HK-2 (cell line): ENCODE measurements around the gene PXDN.
A peak's percentile ranks its signal among the peaks of the same experiment; 100 is the strongest.
"Not testable (repeated sequence)": the region's sequence is repeated elsewhere in the genome, so short reads cannot be mapped to it uniquely, and the experiment has no call there.

Experiments
- DNase-seq: peaks from one replicate; pipeline ENCODE4 v3.0.0-alpha.2; 2018; ENCODE audit not compliant: unreplicated experiment

PXDN gene

DNA sequence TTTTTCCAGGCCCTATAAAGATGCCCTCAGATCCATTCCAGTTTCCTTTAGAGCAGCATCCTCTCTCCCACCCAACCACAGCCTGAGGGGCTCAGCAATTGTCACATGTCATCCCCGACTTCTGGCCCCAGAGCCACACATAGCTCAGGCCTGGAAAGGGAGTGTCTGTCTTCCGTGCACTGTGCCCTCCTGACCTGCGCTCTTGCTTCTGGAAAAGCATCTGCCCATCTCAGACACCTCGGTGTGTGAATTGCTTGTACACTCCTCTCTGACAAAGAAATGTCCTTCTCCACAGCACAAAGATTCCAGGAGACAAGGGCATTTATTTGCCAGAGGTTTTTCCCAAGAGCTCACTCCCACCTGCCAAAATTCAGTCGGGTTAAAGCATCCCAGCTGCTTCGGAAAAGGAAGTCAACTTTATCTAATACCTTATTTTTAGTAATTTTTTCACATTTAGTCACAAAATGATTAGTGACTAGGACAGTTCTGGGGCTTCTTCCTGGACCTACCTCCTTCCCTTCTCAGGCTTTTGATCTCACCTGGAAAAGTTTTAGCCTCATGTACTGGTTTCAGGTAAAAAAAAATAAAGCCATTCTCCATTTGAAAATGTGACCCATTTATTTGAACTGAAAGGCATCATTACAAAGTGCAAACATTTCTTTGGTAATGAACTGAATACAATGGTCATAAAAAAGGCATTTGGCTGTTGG is 112.9 kb downstream of the PXDN start:
- DNase-seq: no peak

DNA sequence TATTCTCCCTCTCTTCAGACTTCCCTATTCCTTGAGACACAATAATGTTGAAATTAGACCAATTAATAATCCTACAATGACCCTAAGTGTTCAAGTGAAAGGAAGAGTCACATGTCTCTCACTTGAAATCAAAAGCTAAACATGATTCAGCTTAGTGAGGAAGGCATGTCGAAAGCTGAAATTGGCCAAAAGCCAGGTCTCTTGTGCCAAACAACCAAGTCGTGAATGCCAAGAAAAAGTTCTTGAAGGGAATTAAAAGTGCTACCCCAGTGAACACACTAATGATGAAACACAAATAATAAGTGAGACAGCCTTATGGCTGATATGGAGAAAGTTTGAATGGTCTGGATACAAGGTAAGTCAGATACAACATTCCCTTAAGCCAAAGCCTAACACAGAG is 115.4 kb downstream of the PXDN start:
- no peak for DNase-seq

DNA sequence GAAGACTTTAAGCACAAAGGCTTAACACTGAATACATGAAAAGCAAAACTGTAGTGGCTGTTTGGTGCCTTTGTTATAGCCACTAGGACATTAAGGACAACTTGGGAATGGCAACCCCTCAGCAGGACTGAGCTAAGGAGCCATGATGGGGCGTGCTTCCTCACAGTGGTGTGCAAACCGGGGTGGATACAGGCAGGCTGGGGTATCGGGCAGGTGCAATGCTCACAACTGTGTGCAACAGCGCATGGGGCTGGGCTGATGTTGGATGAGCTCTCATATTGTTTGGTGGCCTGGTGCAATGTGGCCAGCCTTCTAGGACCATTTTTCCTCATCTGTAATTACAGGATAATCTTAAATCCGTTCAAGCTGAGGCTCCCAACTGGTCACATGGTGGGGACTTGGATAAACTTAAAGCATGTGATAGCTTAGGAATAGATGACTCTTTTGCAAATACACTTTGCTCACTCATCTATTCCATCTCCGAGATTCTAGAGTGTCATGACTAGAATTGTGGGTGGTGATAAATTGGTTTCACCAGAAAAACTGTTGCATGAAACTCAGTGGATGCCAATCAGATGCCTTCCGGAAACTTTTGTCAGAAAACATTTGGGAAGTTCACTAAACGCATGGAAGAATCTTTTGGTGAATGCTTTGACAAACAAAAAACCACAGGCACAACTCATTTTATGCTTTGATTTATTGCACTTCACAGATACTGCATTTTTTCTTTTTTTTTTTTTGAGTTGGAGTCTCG is 116.5 kb downstream of the PXDN start:
- DNase-seq: no peak

DNA sequence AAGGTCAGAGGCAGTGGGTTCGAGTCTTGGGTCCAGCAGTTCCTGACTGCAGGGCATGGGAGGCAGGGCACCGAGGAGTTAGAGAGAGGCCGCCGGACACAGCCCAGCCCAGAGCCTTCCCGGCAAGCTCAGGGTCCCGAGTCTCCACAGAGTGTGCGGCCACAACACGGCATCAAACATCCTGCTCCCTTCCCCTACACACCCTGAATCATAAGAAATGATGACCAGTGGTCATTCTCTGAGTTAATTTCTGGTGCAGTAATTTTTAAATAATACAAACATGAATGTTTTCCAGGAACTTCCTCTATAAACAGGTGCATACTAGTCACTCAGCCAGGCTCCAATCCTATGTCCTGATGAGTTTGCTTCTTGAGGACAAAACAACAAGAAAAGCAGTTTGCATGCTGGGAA is 118.0 kb downstream of the PXDN start:
- no peak for DNase-seq

DNA sequence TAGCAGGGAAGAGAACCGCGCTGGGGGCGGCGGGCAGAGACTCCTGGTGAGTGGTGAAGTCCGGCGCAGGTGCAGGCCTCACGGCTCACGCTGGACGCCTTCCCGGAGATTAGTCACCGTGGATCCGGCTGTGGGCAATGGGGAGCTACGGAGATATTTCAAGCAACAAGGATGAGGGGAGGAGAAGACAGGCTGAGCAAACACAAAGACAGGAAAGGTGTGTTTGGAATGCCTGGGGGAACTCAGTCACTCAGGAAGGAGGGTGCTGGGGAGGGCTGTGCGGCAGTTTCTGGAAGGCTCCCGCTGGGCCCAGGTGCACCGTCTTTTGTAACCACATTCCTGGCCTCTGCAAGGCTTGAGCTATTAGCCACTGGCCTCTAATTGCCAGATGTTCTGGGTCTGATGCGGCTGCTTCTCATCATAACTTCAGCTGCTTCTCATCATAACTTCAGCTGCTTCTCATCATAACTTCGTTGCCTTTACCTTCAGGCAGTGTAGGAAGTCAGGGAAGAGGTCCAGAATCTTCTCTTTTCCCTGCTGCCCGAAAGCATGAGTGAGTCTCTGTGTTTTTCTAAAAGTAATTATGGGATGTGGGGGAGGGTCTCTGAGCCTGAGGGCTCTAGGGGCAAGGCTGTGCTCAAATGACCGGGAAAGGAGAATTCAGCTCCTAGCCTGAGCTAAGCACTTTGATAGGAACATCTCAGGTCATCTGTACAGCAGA is 118.9 kb downstream of the PXDN start:
- DNase-seq: peak; percentile 26

DNA sequence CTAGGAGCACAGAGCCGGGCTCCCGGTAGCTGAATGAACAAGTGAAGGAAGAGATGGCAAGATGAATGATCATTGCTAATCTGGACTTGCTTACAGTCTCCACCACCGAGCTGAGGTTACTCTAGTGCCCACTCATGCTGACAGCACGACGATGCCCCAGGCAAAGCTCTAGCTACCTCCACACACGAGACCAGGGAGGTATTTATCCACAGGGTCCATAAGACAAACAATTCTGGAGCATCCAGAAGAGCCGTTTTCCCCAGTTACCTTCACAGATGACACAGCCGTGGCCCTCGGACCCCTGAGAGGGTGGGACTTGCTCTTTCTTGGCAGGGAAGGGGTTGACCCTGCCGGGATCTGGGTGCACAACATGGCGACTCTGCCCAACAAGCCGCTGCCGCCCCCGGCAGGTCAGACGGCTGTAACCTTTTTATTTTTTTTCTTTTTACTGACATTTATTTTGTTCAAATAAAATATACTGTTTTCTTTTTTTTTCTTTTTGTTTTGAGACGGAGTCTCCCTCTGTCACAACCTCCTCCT is 120.3 kb downstream of the PXDN start:
- DNase-seq: no peak

DNA sequence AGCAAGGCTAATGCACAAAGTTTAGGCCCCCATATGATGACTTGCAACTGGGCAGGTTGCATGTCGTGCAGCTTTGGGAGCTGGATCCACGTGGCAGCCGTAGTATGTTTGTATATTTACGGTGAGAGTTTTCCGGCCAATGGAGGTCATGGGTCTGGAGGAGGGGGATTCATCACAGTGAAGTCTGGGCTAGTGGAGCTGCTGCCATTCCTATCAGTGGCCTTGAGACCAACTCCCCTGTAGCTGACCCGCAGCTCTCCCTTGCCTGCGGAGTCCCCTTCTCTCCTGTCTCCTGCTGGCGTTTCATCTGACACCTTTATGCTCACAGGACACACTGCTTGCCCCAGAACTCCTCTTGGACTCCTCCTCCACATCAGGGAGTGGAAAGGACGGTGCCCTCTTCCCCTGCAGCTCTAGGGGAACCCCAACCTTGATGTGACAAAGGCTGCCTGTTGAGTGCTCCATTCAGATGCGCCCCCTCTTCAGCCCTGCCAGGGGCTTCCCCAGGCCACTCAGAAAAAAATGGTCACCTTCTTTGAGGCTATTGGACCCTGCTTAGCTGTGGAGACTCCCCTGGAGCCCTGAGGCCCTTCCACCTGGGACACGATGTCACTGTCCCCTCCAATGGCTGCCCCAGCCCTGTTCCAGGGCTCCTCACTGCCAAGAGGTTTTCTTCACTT is 121.7 kb downstream of the PXDN start:
- DNase-seq: no peak

DNA sequence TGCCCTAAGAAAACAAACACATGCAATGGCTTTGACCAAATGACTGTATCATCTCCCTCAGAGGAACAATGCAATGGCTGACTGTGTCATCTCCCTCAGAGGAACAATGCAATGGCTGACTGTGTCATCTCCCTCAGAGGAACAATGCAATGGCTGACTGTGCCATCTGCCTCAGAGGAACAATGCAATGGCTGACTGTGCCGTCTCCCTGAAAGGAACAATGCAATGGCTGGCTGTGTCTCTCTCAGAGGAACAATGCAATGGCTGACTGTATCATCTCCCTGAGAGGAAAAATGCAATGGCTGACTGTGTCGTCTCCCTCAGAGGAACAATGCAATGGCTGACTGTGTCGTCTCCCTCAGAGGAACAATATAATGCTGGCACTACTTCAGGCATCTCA is 122.3 kb downstream of the PXDN start:
- not testable (repeated sequence) for DNase-seq

DNA sequence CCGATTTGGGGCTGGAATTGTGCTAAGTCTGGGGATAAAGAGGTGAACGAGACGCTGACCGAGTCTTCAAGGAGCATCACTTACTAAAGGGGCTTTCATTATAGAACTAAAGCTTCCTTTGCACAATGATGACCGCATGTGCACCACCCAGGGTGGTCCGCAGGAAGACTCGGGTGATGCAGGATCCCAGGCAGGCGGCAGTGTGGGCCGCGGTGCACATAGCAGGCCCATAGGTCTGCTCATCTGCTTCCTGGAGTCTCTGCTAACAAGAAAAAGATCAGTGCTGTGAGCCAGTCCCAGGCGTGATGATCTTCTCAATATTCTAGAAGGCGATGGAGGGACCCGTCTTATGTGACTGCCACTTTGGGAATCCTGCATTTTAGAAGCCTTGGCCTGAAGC is 122.8 kb downstream of the PXDN start:
- no peak for DNase-seq

DNA sequence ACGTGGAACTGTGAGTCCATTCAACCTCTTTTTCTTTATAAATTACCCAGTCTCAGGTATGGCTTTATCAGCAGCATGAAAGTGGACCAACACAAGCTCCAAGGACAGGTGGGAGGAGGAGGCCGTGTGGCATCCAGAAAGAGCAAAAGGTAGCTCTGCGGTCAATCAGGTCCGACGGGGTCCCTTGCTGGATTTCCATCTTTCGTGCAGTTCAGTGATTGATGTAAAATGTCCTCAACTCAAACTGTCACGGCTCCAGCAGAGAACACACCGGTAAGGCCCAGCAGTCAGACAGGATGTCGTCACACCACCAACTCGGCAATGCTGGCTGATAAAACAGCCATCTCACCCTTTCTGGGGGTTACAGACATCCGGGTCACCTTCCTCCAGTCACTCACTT is 123.3 kb downstream of the PXDN start:
- DNase-seq: no peak

DNA sequence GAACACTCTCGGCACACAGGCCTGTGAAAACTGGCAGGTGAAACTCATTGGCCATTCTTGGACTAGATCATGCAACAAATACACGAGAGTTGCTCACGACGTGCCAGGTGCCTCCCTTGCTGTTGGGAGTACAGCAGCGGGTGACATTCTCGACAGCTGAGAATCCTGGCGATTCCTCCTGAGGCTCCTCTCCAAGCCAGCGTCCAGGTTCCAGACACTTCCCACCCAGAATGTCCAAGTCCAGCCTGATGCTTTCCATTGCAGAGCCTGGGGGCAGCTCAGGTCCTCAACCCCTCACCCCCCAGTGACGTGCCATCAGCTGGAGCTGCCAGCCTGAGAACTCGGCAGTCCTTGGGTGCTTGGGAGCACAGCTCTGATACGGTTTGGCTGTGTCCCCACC is 124.2 kb downstream of the PXDN start:
- DNase-seq: no peak

DNA sequence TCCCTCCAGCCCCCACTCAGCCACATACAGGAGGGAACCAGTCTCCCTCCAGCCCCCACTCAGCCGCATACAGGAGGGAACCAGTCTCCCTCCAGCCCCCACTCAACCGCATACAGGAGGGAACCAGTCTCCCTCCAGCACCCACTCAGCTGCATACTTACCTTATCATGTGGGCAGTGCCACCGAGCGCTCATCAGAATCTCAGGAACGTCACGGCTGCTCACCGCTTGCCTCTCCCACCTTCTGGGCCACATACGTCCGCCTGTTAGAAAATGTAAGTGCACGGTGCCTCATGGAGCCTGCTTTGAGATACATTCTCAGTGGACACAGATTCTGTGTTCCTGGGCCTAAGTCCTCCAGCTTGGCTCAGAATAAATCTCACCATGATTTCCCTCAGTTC is 124.8 kb downstream of the PXDN start:
- DNase-seq: no peak

DNA sequence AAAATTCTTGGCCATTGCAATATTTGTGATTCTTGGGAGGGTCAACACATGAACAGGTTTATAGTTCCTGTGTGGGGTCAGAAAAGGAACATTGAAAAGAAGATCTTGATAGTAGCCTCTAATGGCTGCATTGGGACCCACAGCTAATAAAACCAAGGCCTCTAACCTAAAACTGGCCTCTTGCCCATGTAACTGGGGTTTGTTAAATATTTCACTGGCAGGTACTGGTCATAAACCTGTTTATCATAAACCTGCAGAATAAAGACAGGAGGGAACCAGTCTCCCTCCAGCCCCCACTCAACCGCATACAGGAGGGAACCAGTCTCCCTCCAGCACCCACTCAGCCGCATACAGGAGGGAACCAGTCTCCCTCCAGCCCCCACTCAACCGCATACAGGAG is 125.3 kb downstream of the PXDN start:
- no peak for DNase-seq

DNA sequence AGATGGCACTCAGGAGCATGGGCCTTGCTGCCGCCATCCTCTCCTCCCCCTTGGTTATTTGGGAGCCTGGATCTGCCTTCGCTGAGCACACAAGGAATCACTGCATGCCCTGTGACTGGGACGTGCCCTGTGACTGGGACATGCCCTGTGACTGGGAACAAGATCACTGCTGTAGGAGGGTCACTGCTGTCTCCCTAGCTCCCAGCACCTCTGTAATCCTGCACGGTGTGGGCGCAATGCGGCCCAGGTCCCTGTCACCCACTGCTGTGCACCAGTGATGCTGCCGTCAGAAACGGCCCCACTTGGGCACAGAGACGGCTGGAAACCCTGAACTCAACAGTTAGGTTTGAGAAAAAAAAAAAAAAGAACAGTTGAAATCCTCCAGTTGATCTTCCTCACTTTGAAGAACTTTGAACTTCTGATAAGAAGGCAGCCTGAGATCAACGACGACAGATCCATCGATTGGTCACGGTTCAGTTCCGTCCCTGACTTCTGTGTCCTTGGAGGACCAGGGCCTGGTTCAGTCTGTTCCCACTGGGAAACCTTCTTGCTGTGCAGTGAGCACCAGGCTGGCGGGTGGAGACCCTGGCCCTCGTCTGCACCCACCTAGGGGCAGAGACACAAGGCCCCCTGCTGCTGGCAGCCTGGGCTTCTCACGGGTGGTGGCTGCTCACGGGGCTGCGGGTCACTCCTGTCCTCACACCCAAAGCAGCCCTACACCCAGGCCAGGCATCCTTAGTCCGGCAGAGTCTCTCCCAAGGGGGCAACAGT is 125.9 kb downstream of the PXDN start:
- DNase-seq: no peak

DNA sequence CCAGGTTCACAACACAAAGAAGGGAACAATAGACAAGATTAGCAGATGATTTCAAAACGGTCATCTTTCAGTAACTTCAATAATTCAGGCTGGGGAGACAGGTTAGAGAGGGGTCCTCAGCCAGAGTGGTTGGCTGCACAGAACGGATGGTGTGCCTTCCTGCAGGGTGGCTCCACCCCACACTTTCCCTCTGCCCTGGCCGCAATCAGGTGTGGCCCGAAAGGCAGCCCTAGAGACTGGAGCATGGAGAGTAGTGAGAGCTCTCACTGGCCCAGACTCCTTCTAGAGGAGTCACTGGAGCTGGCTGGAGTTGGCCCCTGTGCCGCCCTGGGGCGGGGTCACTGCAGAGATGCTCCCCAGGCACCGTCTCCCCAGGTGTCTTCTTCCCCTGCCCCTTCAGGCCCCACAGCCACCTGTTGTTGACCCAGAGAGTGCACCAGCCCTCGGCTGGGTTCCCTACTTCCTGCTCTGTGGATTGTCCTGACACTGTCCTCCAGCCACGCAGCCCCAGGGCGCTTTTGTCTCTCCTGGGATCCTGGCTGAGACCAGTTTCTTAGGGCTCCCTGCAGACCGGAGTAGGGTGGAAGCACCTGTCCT is 126.8 kb downstream of the PXDN start:
- DNase-seq: no peak

DNA sequence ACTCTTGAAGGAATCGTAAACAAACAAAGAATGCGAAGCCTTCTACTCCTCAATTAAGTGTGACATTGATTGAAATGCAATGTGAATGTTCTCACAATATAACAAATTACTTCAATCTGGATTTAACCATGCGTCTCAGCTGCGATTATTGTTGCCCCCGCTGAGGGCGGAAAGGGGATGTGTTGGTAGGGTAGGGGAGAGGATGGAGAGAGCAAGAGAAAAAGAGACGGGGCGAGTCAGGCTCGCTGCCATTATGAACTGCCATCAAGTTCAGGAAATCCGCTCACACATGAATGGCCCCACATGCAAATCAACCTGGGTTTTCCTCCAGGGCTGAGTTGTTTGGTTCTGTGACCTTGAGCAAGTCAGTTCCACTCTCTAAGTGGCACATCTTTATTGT is 129.8 kb downstream of the PXDN start:
- DNase-seq: no peak

DNA sequence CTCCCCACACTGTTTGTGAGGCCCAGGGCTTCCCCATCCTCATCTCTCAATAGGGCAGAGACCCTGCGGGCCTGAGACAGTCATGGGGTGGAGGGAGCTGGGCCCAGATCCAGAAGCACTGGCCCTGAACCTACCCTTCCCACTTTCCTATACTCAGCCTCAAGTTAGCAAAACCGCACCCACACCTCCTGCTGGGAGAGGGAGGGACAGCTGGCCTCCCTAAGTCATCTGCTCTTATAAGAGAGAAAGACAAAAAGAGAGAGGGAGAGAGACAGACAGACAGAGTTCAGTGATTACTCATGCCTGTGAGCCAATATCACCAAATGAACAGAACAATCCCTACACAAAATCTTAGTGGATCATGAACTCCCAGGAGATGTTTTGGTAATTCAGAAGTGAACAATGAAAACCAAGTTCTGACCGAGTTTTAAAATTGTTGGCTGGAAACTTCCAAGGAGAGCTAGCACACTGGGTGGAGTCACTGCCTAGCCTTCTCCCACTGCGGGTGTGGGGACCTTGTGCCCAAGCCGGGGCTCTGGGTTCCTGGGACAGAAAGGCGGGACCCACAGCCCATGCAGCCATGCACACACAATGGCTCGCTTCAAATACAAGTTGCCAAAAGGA is 130.5 kb downstream of the PXDN start:
- no peak for DNase-seq

DNA sequence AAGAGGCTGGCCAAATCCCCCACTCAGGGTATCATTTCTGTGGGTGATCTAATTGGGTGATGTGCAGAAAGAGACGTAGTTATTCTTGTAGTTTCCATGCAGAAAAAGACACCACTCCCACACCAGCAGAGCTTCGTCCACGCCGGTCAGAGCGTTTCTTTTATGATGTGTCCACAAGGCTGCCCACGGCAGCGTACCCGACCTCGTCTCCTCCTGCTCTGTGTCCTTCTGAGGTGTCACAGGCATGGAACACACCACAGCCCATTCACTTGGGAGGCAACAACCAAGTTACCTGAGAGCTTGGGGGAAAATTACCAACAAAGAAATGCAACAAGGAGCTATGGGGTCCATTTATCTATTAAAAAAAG is 131.3 kb downstream of the PXDN start:
- no peak for DNase-seq

DNA sequence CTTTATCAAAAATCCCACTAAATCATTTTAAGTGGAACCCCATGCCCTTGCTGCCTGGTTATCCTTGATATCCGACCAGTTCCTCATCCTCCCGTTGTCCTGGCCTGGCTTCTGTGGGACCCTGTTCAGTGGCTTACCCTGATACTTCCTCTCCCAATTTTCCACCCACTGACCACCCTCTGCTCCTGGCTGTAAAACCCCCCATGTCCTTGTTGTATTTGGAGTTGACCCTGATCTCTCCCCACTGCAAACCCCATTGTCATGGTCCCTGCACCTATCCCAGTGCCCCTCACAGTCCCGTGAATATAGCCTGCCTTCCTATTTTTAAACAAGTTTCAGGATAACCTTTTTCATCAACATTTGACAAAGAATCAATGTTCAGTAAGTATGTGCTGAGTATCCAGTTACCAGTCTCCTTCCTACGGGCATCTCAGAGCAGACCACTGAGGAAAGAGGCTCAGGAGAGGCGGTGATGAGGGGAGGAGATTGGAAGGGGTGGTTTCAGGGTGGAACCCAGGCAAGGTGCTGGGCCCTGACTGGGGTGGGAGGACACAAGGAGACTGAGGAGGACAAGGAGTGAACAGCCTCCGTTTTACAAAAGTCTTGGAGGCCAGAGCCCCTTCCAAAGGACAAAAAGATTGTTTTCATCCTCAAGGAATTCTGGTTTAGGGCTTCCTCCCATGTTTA is 131.8 kb downstream of the PXDN start:
- DNase-seq: no peak

DNA sequence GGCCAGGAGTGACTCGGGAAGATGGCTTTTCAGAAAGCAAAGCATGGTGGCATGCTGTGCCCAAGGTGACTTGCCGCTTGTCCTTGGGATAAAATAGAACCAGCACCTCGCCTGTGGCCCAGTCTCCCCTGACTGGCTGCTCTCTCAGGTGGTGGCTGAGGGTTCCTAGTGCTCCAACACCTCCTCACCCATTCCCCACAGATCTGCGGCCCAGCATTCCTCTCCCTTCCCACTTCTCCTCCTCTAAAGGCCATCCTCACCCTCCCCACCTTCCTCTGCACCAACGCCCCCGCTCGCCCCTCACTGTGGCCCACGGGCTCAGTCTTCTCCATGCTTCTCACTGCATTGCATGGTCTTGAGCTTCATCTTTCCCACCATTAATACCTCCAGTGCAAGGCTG is 132.4 kb downstream of the PXDN start:
- no peak for DNase-seq
